DOHH2 (cell line): ENCODE data around the gene ELOVL3.
"Not testable (repeated sequence)": the region's sequence is repeated elsewhere in the genome, so short reads cannot be mapped to it uniquely, and the experiment has no call there.

Experiments used
- EZH2phosphoT487 ChIP-seq: fragments of 200-600 bp; sonication (generic); IDR thresholded peaks from 2 replicates; pipeline ENCODE4 v1.6.1; 2017; ENCODE audit warnings: borderline replicate concordance, mild to moderate bottlenecking, antibody characterized with exemption, low read length, moderate library complexity, mixed read lengths
- TF ChIP-seq, protein P1 (sequence below): fragments of 200-600 bp; sonication (generic); IDR thresholded peaks from one replicate; pipeline ENCODE4 v1.5.1; 2014; ENCODE audit warnings: antibody characterized with exemption, mild to moderate bottlenecking, low read depth, low read length; ENCODE audit not compliant: poor library complexity, severe bottlenecking

DNA sequence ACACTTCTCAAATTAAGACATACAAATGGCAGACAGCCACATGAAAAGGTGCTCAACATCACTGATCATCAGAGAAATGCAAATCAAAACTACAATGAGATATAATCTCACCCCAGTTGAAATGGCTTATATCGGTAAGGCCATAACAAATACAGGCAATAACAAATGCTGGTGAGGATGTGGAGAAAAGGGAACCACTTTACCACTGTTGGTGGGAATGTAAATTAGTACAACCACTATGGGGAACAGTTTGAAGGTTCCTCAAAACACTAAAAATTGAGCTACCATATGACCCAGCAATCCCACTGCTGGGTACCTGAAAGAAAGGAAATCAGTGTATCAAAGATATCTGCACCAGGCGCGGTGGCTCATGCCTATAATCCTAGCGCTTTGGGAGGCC lies 12.5 kb upstream of the ELOVL3 start:
- TF ChIP-seq, protein P1, sequence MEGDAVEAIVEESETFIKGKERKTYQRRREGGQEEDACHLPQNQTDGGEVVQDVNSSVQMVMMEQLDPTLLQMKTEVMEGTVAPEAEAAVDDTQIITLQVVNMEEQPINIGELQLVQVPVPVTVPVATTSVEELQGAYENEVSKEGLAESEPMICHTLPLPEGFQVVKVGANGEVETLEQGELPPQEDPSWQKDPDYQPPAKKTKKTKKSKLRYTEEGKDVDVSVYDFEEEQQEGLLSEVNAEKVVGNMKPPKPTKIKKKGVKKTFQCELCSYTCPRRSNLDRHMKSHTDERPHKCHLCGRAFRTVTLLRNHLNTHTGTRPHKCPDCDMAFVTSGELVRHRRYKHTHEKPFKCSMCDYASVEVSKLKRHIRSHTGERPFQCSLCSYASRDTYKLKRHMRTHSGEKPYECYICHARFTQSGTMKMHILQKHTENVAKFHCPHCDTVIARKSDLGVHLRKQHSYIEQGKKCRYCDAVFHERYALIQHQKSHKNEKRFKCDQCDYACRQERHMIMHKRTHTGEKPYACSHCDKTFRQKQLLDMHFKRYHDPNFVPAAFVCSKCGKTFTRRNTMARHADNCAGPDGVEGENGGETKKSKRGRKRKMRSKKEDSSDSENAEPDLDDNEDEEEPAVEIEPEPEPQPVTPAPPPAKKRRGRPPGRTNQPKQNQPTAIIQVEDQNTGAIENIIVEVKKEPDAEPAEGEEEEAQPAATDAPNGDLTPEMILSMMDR, result not testable (repeated sequence)
- TF ChIP-seq EZH2phosphoT487, result not testable (repeated sequence)
